GM12872 (cell line): ENCODE data around the gene APOA1.

Experiments
- CTCF ChIP-seq: IDR thresholded peaks from 3 replicates; pipeline ENCODE4 v1.5.1; 2011; ENCODE audit warnings: low read depth, mild to moderate bottlenecking, low read length, moderate library complexity; ENCODE audit not compliant: insufficient read depth

Gene APOA1

GRCh38 chr11:116827461-116827860 lies 10.0 kb downstream of the APOA1 start:
- TF ChIP-seq CTCF = no peak

DNA sequence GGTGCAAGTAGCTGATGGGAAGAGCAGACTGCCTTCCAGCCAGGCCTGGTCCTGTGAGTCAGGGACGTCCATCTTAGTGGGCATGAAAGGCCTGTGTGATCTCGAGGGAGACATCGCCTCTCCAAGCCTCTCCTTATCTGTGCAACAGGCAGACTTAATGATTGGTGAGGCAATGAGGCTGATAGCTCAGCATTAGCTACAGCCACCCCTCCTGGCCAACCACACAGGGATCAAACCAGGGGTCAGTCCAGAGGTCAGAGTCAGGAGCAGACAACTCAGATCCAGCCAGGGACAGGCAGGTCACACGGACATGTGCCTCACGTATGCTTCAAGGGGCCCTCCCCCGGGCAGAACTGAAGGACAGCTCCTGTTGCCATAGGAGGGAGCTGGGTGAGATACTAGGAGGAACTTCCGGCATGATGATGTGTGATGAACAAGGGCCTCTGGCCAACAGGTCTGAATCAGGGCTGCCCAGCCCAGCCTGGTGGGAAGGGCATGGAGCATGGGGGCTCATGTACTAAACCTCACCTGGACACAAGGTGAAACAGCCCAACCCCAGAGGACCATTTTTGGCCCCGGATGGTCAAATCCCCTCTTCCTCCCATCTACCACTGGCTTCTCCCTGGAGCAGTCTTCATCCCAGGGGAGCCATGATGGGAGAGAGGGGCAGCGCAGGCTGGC lies 10.5 kb downstream of the APOA1 start:
- TF ChIP-seq CTCF = no peak

DNA sequence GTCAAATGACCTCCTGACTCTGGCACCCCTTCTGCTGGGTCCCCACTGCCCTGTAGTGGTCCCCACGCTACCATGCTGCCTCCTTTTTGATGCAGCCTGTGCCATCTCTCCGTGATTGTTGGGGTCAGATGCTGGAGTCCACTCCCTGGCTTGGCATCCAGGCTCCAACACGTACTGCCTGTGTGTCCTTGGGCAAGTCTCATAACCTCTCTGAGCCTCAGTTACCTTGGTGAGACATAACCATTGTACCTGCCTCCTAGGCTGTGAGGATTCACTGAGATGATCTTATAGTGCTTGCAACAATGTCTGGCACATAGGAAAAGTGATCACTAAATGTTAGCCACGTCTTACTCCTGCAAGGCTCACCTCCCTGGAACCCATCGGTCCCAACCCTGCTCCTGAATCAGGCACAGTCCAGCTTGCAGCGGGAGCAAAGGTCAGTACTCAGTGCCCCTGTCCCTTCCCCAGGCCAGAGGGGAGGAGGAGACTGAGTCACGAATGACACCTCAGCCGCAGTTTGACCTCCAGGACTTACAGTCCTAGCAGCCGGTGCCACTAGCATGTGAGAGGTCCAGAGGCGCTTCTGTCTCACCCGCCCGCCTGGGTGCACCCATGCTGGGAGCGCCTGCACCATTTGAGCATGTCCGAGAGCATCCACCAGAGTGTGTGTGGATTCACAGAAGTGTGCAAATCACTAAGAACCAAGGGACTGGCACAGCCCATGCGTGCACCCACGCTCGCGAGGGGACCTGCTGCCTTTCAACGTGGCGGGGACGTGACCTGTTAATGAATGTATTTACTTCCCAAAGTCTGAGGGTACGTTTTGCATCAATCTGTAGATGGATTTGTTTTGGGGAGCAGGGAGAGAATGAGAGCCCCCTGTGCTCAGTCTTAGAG lies 11.3 kb downstream of the APOA1 start:
- TF ChIP-seq CTCF = no peak

- TF ChIP-seq CTCF = no peak
Observed at GRCh38 chr11:116825434-116825833, 12.0 kb downstream of the APOA1 start.

- no peak for TF ChIP-seq CTCF
Observed at GRCh38 chr11:116823031-116823843, 14.2 kb downstream of the APOA1 start, which contains the start of gene APOA4. TSS of gene APOA4 (minus strand) at chr11:116823304. CDS start at chr11:116823191, 113 bp downstream.

DNA sequence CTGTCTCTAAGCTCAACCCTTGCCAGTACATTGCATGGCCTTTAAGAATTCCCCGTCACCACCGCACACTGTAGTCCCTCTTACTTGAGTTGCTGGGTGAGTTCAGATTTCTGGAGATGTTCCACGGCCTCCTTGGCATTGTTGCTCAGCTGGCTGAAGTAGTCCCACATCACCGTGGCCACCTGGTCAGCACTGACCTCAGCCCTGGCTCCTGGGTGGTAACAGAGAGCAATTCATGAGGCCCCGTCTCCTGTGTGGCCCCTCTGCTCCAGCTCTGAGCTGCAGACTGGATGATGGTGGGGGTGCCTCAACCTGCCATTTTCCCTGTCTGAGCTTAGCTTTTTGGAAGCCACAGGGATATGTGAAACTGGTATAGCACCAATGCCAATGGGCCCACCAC lies 14.8 kb downstream of the APOA1 start:
- TF ChIP-seq CTCF = no peak
